Measurements from ENCODE around the gene FBXO11. TPM values are rescaled to one million over a fixed set of nuclear protein-coding genes. Genes with fewer than 3 reads are reported as not detected.
A peak's percentile ranks its signal among the peaks of the same experiment; 100 is the strongest.

FBXO11 gene
- polyA plus RNA-seq: 24.7 to 45.5 TPM (median 32.6 TPM) in 3 replicates
- 58.6 TPM for polyA plus RNA-seq (2011; ENCODE audit: low read depth)
- polyA plus RNA-seq (2011; cell fraction: cytosol; rRNA removed): 18.2 and 49.9 TPM in 2 replicates
- 79.5 and 89.5 TPM in 2 replicates for polyA plus RNA-seq (2011; cell fraction: nucleus; rRNA removed)
- 27.8 and 32.3 TPM in 2 replicates for polyA plus RNA-seq (2012; ENCODE audit: low replicate concordance)
- polyA minus RNA-seq: 42.8 to 94.8 TPM (median 58.8 TPM) in 3 replicates
- 15.2 TPM for polyA minus RNA-seq (2011; cell fraction: cytosol; rRNA and poly(A)+ RNA removed)
- polyA minus RNA-seq (2011; cell fraction: nucleus; rRNA and poly(A)+ RNA removed): 46.1 and 91.9 TPM in 2 replicates

- DNase-seq (ENCODE audit: low read depth, low spot score): peak; percentile 91
- peak within 1 kb of the TSS; percentile 85 for H3K9ac ChIP-seq (ENCODE audit: control insufficient read depth, extremely low read depth, insufficient read depth, low read length)
- no peaks in the 10 kb centered on the region for H3K9me1 ChIP-seq (ENCODE audit: control insufficient read depth, extremely low read depth, insufficient read depth, low read length)
- H2AFZ ChIP-seq (ENCODE audit: control insufficient read depth, low read length): peak within 1 kb of the TSS; percentile 89
- TF ChIP-seq EZH2 (IDR thresholded peaks at IDR 0.05; ENCODE audit: low read length) (no peak), CTCF (optimal IDR thresholded peaks at IDR 0.05 in 1 of 3, IDR thresholded peaks at IDR 0.05 in 1 of 3, conservative IDR thresholded peaks at IDR 0.05 in 1 of 3; ENCODE audit: extremely low read depth in 1 of 3, insufficient read depth in 2 of 3, low read length in 3 of 3) (peak; percentile 38 to 72 (median 52))
- peak; percentile 67 for FAIRE-seq
- peaks cover 3% of the 10 kb centered on the region for H4K20me1 ChIP-seq (ENCODE audit: control insufficient read depth, extremely low read depth, insufficient read depth, low read length)
- peak within 1 kb of the TSS; percentile 88 for H3K27ac ChIP-seq (ENCODE audit: control insufficient read depth, insufficient read depth, low read length)
- no peaks in the 10 kb centered on the region for H3K9me3 ChIP-seq (ENCODE audit: control insufficient read depth, low read depth, low read length)
- H3K4me3 ChIP-seq (ENCODE audit: control insufficient read depth in 2 of 3, extremely low read depth in 1 of 3, insufficient read depth in 2 of 3, low read depth in 1 of 3, low read length in 3 of 3): peak within 1 kb of the TSS; percentile 74 to 83 (median 75)
- dilution Hi-C loops (cut with MboI; ENCODE audit: extremely low pct_ligation_motif_present, low sequenced_read_pairs): no loop called here
- H3K36me3 ChIP-seq (ENCODE audit: control insufficient read depth in 2 of 2, extremely low read depth in 1 of 2, insufficient read depth in 2 of 2, low read length in 2 of 2): no peaks in the 10 kb centered on the region
- no peaks in the 10 kb centered on the region for H3K27me3 ChIP-seq (ENCODE audit: control insufficient read depth, extremely low read depth, insufficient read depth, low read length)
- H3K4me1 ChIP-seq (ENCODE audit: control insufficient read depth, extremely low read depth, insufficient read depth, low read length): peaks cover 12% of the 10 kb centered on the region
- H3K79me2 ChIP-seq (ENCODE audit: control insufficient read depth, insufficient read depth, low read length): peaks cover 38% of the 10 kb centered on the region
- peak within 1 kb of the TSS; percentile 79 for H3K4me2 ChIP-seq (ENCODE audit: control insufficient read depth, extremely low read depth, insufficient read depth, low read depth, low read length)
Measured at GRCh38 chr2:47906157-47907038, at the start of gene FBXO11. Gene FBXO11, minus strand, starts transcription at chr2:47906498. Its CDS starts 778 bp downstream, at chr2:47905720.

DNA sequence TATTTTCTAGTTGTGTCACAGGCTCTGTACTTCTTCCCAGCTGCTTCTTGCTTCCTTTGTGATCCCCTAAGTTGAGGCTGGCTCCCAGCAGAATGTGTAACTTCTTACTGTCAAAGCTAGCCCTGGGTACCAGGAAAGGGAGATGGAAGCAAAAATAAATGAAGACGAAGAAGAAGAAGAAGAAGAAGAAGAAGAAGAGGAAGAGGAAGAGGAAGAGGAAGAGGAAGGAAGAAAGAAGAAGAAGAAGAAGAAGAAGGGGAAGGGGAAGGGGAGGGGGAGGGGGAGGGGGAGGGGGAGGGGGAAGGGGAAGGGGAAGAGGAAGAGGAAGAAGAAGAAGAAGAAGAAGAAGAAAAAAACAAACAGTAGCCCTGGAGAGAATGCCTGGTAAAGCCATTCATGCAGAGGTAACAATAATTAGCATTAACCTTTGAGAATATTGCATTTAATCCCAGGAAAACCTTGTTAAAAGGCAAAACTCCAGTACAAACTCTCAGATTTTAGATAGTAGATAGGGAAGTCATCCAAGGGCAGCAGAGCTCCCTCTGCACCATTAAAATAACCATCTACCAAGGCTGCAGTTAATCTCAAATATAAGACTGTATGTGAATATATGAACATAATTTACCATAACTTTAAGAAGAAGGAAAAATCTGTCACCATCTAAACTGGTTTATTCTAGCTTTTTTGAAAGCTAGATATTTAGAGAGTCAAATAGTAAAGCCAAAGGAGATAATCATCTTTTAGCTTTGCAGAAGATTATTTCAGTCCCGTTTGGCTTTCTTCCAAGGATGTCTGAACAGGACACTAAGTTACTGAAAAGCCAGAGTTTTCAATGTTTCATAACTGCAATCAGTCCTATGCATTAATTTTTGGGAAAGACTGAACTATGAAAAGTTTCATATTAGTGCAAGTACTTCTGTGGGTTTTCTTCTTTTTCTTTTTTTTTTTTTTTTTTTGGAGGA lies 44.3 kb upstream of the FBXO11 start:
- Histone ChIP-seq H2AFZ (ENCODE audit: control insufficient read depth, low read length) (no peak overlapping the region), H3K27ac (ENCODE audit: control insufficient read depth, insufficient read depth, low read length) (no peak overlapping the region), H3K4me3 (ENCODE audit: control insufficient read depth in 2 of 3, extremely low read depth in 1 of 3, insufficient read depth in 2 of 3, low read depth in 1 of 3, low read length in 3 of 3) (no peak overlapping the region), H3K9me3 (ENCODE audit: control insufficient read depth, low read depth, low read length) (no peaks in the 10 kb centered on the region), H3K4me1 (ENCODE audit: control insufficient read depth, extremely low read depth, insufficient read depth, low read length) (no peaks in the 10 kb centered on the region), H3K79me2 (ENCODE audit: control insufficient read depth, insufficient read depth, low read length) (no peaks in the 10 kb centered on the region), H3K9ac (ENCODE audit: control insufficient read depth, extremely low read depth, insufficient read depth, low read length) (no peak overlapping the region), H3K27me3 (ENCODE audit: control insufficient read depth, extremely low read depth, insufficient read depth, low read length) (no peaks in the 10 kb centered on the region), H3K4me2 (ENCODE audit: control insufficient read depth, extremely low read depth, insufficient read depth, low read depth, low read length) (no peak overlapping the region), H4K20me1 (ENCODE audit: control insufficient read depth, extremely low read depth, insufficient read depth, low read length) (no peaks in the 10 kb centered on the region), H3K9me1 (ENCODE audit: control insufficient read depth, extremely low read depth, insufficient read depth, low read length) (no peaks in the 10 kb centered on the region), H3K36me3 (ENCODE audit: control insufficient read depth in 2 of 2, extremely low read depth in 1 of 2, insufficient read depth in 2 of 2, low read length in 2 of 2) (no peaks in the 10 kb centered on the region)
- FAIRE-seq (no peak), DNase-seq (ENCODE audit: low read depth, low spot score) (no peak)
- dilution Hi-C loops (cut with MboI; ENCODE audit: extremely low pct_ligation_motif_present, low sequenced_read_pairs): no loop called here
- TF ChIP-seq CTCF (optimal IDR thresholded peaks at IDR 0.05 in 1 of 3, IDR thresholded peaks at IDR 0.05 in 1 of 3, conservative IDR thresholded peaks at IDR 0.05 in 1 of 3; ENCODE audit: extremely low read depth in 1 of 3, insufficient read depth in 2 of 3, low read length in 3 of 3): no peak
- no peak for TF ChIP-seq EZH2 (IDR thresholded peaks at IDR 0.05; ENCODE audit: low read length)
